ENCODE data around the gene FAM89B.

GRCh38 chr11:65541093-65541982 lies 31.0 kb upstream of the FAM89B start:
- TF ChIP-seq POLR2A (IDR thresholded peaks at IDR 0.05) (no peak), CTCF (IDR thresholded peaks at IDR 0.05 in 8 of 11, conservative IDR thresholded peaks at IDR 0.05 in 3 of 11) (peak in 1 of 11 experiments; percentile 22)

All from spleen (tissue), 7 donors.